Measurements from ENCODE around the gene LCN15.
"Not testable (repeated sequence)": the region's sequence is repeated elsewhere in the genome, so short reads cannot be mapped to it uniquely, and the experiment has no call there.

LCN15 gene

GRCh38 chr9:136764301-136764891, at the start of gene LCN15:
Gene LCN15, minus strand, starts transcription at chr9:136764518. Its CDS starts 30 bp downstream, at chr9:136764488.
- DNase-seq: no peak

- DNase-seq: no peak
These were observed 44.5 kb upstream of the LCN15 start for GRCh38 chr9:136808806-136809158.

- DNase-seq: peak; percentile 55
These were observed 43.9 kb upstream of the LCN15 start for GRCh38 chr9:136808075-136808805.

- peak; percentile 85 for DNase-seq
These were observed 43.2 kb upstream of the LCN15 start, which contains the start of gene RABL6 for GRCh38 chr9:136807281-136808074. Gene RABL6, plus strand, starts transcription at chr9:136807948. Its CDS starts 249 bp downstream, at chr9:136808197.

- no peak for DNase-seq
These were observed 42.4 kb upstream of the LCN15 start for GRCh38 chr9:136806631-136807201.

- no peak for DNase-seq
These were observed 41.7 kb upstream of the LCN15 start for GRCh38 chr9:136806067-136806466.

- no peak for DNase-seq
These were observed 41.0 kb upstream of the LCN15 start for GRCh38 chr9:136805207-136805740.

GRCh38 chr9:136804509-136805206, 40.3 kb upstream of the LCN15 start:
- DNase-seq: no peak

- DNase-seq: no peak
These were observed 39.5 kb upstream of the LCN15 start for GRCh38 chr9:136803551-136804508.

GRCh38 chr9:136803009-136803550, 38.8 kb upstream of the LCN15 start:
- DNase-seq: not testable (repeated sequence)

- no peak for DNase-seq
These were observed 38.0 kb upstream of the LCN15 start for GRCh38 chr9:136802321-136802720.

- DNase-seq: peak; percentile 92
These were observed 35.7 kb upstream of the LCN15 start for GRCh38 chr9:136799854-136800657.

- no peak for DNase-seq
These were observed 34.9 kb upstream of the LCN15 start for GRCh38 chr9:136799079-136799853.

- DNase-seq: no peak
These were observed 34.4 kb upstream of the LCN15 start for GRCh38 chr9:136798708-136799078.

GRCh38 chr9:136796775-136797347, 32.5 kb upstream of the LCN15 start:
- DNase-seq: not testable (repeated sequence)

- DNase-seq: no peak
These were observed 32.0 kb upstream of the LCN15 start, which contains the start of gene CCDC183 for GRCh38 chr9:136796238-136796774. Gene CCDC183, plus strand, starts transcription at chr9:136796338. Its CDS starts 60 bp downstream, at chr9:136796398.

GRCh38 chr9:136795000-136795348, 30.7 kb upstream of the LCN15 start:
- no peak for DNase-seq

- no peak for DNase-seq
These were observed 30.1 kb upstream of the LCN15 start for GRCh38 chr9:136794281-136794999.

Data from stimulated activated CD4-positive, alpha-beta T cell treated with anti-CD3 and anti-CD28 coated beads, Interleukin-15, amount 100 ng/mL, for 24 hours (primary cell).